Activated naive CD4-positive, alpha-beta T cell treated with anti-CD3 and anti-CD28 coated beads, Interleukin-2, amount 50 U/mL, for 72 hours (primary cell): ENCODE results near the gene TRMT61A. TPM values are rescaled to one million over a fixed set of nuclear protein-coding genes. Genes with fewer than 3 reads are reported as not detected.

Source experiments
- ATAC-seq, 2 donors: fragments of 150-1000 bp; cut with Tn5 transposase; 2 replicates each; pipeline ENCODE4 v1.10.0; 2021; ENCODE audit warnings: mild to moderate bottlenecking in 2 of 2, moderate library complexity in 2 of 2
- DNase-seq, 2 donors: peaks; one replicate each; pipeline ENCODE4 v3.0.0; 2021 to 2022; ENCODE audit warnings: low spot score in 2 of 2
- H3K27ac Mint-ChIP-seq, 2 donors: one replicate each; pipeline ENCODE4 v1.8.0; 2022; ENCODE audit warnings: mild to moderate bottlenecking in 2 of 2, mixed read lengths in 2 of 2
- H3K36me3 Mint-ChIP-seq, 2 donors: one replicate each; pipeline ENCODE4 v1.8.0; 2022; ENCODE audit warnings: mixed read lengths in 2 of 2
- H3K9me3 Mint-ChIP-seq, 2 donors: one replicate each; pipeline ENCODE4 v1.8.0; 2022; ENCODE audit warnings: mixed read lengths in 2 of 2
- total RNA-seq, 2 donors: library from RNA; stranded (reverse); gene quantifications; one replicate each; pipeline ENCODE4 v1.2.3, GENCODE V29; 2022

TRMT61A gene
- total RNA-seq, 2 donors from 2014 or later = 5.6 to 9.2 TPM

GRCh38 chr14:103537175-103537990 lies 8.4 kb downstream of the TRMT61A start:
- H3K36me3 Mint-ChIP-seq = no peaks in the 10 kb centered on the region
- DNase-seq (no peak), ATAC-seq (no peak)
- peak overlapping the region in 1 of 2 donors; percentile 36 for H3K27ac Mint-ChIP-seq
- no peaks in the 10 kb centered on the region for H3K9me3 Mint-ChIP-seq

- Mint-ChIP-seq H3K9me3 (no peaks in the 10 kb centered on the region), H3K27ac (no peak overlapping the region), H3K36me3 (no peaks in the 10 kb centered on the region)
- DNase-seq (no peak), ATAC-seq (no peak)
Observed at GRCh38 chr14:103538291-103539055, 9.5 kb downstream of the TRMT61A start.

GRCh38 chr14:103539056-103539825 lies 10.2 kb downstream of the TRMT61A start:
- no peak overlapping the region for H3K27ac Mint-ChIP-seq

GRCh38 chr14:103540821-103541708 lies 12.1 kb downstream of the TRMT61A start:
- DNase-seq (no peak), ATAC-seq (peak in 1 of 2 donors; percentile 4)
- Mint-ChIP-seq H3K36me3 (no peaks in the 10 kb centered on the region), H3K9me3 (no peaks in the 10 kb centered on the region), H3K27ac (no peak overlapping the region)

More at GRCh38 chr14:103539056-103539825, 10.2 kb downstream of the TRMT61A start:
- DNase-seq = no peak
- no peaks in the 10 kb centered on the region for H3K36me3 Mint-ChIP-seq
- ATAC-seq = peak in 1 of 2 donors; percentile 9
- H3K9me3 Mint-ChIP-seq = no peaks in the 10 kb centered on the region

GRCh38 chr14:103541709-103542604 lies 13.0 kb downstream of the TRMT61A start:
- Mint-ChIP-seq H3K27ac (no peak overlapping the region), H3K9me3 (no peaks in the 10 kb centered on the region), H3K36me3 (no peaks in the 10 kb centered on the region)
- ATAC-seq (no peak), DNase-seq (no peak)

- Mint-ChIP-seq H3K36me3 (no peaks in the 10 kb centered on the region), H3K27ac (no peak overlapping the region), H3K9me3 (no peaks in the 10 kb centered on the region)
- DNase-seq = no peak
- no peak for ATAC-seq
Observed at GRCh38 chr14:103542605-103543088, 13.7 kb downstream of the TRMT61A start.

- Mint-ChIP-seq H3K9me3 (no peaks in the 10 kb centered on the region), H3K27ac (no peak overlapping the region)
Observed at GRCh38 chr14:103543140-103543539, 14.1 kb downstream of the TRMT61A start.

GRCh38 chr14:103543721-103544387 lies 14.9 kb downstream of the TRMT61A start:
- no peak for DNase-seq
- no peak for ATAC-seq
- no peaks in the 10 kb centered on the region for H3K9me3 Mint-ChIP-seq
- no peak overlapping the region for H3K27ac Mint-ChIP-seq
- no peaks in the 10 kb centered on the region for H3K36me3 Mint-ChIP-seq

More at GRCh38 chr14:103543140-103543539, 14.1 kb downstream of the TRMT61A start:
- ATAC-seq (no peak), DNase-seq (no peak)
- no peaks in the 10 kb centered on the region for H3K36me3 Mint-ChIP-seq

GRCh38 chr14:103544388-103545218 lies 15.6 kb downstream of the TRMT61A start:
- no peak overlapping the region for H3K27ac Mint-ChIP-seq
- H3K9me3 Mint-ChIP-seq = no peaks in the 10 kb centered on the region
- no peak for ATAC-seq
- DNase-seq = no peak
- H3K36me3 Mint-ChIP-seq = no peaks in the 10 kb centered on the region

- H3K36me3 Mint-ChIP-seq = no peaks in the 10 kb centered on the region
- no peak for ATAC-seq
- no peaks in the 10 kb centered on the region for H3K9me3 Mint-ChIP-seq
- DNase-seq = no peak
- no peak overlapping the region for H3K27ac Mint-ChIP-seq
Observed at GRCh38 chr14:103545219-103545914, 16.4 kb downstream of the TRMT61A start.

GRCh38 chr14:103545915-103546651 lies 17.1 kb downstream of the TRMT61A start:
- Mint-ChIP-seq H3K9me3 (no peaks in the 10 kb centered on the region), H3K36me3 (no peaks in the 10 kb centered on the region), H3K27ac (no peak overlapping the region)
- no peak for DNase-seq
- ATAC-seq = no peak

- Mint-ChIP-seq H3K9me3 (no peaks in the 10 kb centered on the region), H3K36me3 (no peaks in the 10 kb centered on the region), H3K27ac (no peak overlapping the region)
- ATAC-seq (peak; percentile 75 to 80), DNase-seq (peak in 1 of 2 donors; percentile 87)
Observed at GRCh38 chr14:103546652-103547454, 17.9 kb downstream of the TRMT61A start.
